ENCODE measurements around the gene STX10.
"Not testable (repeated sequence)": the region's sequence is repeated elsewhere in the genome, so short reads cannot be mapped to it uniquely, and the experiment has no call there.

STX10 gene

DNA sequence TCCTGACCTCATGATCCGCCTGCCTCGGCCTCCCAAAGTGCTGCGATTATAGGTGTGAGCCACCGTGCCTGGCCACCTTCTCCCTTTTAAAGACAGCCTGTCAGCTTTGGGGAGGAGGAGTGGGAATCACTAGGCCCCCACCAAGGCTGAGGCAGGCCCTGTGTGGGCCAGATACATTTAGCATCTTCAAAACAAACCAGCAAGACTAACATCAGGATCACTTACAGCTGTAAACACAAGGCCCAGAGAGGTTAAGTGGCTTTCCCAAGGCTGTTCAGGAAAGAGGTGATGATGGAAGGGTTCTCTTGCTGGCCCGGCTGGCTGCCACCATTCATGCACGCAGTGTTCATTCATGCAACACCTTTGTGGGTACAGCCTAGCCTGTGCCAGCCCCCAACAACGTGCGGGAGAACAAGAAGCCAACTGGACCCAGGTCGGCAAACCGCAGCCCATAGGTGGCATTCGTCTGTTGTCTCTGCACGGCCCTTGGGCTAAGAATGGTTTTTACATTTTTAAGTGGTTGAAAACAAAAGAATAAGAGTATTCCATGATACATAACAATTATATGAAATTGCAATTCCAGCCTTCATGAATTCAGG lies 23.1 kb upstream of the STX10 start:
- no peak for TF ChIP-seq ZNF274 (IDR thresholded peaks at IDR 0.05; ENCODE audit: low read depth, low read length)
- no peak overlapping the region for H3K4me3 ChIP-seq (ENCODE audit: low read length)

DNA sequence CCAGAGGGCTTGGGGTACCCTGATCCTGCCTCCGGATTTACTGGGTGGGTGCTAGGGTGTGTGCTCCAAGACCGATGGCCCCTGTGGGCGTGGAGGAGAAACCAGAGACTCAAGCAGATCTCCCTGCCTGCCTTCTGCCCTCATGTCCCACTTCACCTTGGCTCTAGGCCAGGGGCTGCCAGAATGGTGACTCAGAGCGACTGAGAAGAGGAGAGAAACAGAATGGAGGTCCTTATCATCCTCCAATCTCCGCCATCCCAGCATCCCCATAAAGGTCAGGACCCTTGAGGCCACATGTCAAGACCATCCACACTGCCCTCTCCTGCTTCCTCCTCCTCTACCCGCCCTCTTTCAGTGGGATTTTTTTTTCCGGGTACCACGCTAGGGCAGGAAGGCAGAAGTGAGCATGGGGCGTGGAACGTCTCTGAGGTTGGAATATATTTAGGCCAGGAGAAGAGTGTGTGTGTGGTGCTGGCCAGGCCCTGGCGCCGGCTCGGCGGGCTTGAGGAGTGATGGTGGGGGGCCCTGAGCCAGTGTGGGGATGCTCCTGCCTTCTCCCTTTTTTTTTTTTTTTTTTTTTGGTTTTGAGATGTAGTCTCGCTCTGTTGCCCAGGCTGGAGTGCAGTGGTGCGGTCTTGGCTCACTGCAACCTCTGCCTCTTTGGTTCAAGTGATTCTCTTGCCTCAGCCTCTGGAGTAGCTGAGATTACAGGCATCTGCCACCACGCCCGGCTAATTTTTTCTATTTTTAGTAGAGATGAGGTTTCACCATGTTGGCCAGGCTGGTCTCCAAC lies 22.4 kb upstream of the STX10 start:
- TF ChIP-seq ZNF274 (IDR thresholded peaks at IDR 0.05; ENCODE audit: low read depth, low read length): no peak
- H3K4me3 ChIP-seq (ENCODE audit: low read length): no peak overlapping the region

GRCh38 chr19:13171146-13171545 lies 21.0 kb upstream of the STX10 start:
- TF ChIP-seq ZNF274 (IDR thresholded peaks at IDR 0.05; ENCODE audit: low read depth, low read length): no peak
- no peak overlapping the region for H3K4me3 ChIP-seq (ENCODE audit: low read length)

- TF ChIP-seq ZNF274 (IDR thresholded peaks at IDR 0.05; ENCODE audit: low read depth, low read length): no peak
- H3K4me3 ChIP-seq (ENCODE audit: low read length): no peak overlapping the region
Observed at GRCh38 chr19:13169769-13170168, 19.6 kb upstream of the STX10 start.

DNA sequence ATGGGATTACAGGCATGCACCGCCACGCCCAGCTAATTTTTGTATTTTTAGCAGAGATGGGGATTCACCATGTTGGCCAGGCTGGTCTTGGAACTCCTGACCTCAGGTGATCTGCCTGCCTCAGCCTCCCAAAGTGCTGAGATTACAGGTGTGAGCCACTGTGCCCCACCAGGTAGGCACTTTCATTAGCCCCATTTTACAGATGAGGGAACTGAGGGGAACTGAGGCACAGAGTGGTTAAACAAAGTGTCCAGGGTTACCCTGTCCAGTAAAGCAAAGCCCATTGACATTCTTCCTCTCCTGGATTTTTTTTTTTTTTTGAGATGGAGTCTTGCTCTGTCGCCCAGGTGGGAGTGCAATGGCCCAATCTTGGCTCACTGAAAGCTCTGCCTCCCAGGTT lies 16.0 kb upstream of the STX10 start:
- H3K4me3 ChIP-seq (ENCODE audit: low read length): not testable (repeated sequence)

DNA sequence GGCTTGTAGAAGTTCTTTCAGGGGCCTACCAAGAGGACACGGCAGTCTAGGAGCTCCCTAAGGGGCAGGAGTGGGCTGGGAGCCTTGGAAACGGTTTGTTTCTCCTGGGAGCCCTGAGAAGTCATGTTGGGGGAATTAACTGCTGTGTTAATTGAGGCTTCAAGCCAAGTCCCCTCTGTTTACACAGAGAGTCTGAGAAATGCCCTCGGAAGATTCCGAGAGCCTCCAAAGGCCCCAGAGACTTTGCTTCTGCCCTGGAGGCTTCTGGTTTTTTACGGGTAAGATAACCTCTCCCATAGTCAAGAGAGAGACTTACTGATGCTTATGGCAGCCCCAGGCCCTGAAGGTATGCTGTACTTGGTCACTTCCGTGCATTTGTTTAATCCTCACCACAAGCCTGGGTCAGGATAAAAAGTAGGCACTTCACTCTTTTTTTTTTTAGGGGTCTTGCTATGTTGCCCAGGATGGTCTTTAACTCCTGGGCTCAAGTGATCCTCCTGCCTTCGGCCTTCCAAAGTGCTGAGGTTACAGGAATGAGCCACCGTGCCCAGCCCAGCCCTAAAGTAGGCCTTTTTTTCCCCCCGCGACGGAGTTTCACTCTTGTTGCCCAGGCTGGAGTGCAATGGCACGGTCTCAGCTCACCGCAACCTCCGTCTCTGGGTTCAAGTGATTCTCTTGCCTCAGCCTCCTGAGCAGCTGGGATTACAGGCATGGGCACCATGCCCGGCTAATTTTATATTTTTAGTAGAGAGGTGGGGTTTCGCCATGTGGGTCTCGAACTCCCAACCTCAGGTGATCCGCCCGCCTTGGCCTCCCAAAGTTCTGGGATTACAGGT lies 15.2 kb upstream of the STX10 start:
- H3K4me3 ChIP-seq (ENCODE audit: low read length): no peak overlapping the region
- no peak for TF ChIP-seq ZNF274 (IDR thresholded peaks at IDR 0.05; ENCODE audit: low read depth, low read length)

DNA sequence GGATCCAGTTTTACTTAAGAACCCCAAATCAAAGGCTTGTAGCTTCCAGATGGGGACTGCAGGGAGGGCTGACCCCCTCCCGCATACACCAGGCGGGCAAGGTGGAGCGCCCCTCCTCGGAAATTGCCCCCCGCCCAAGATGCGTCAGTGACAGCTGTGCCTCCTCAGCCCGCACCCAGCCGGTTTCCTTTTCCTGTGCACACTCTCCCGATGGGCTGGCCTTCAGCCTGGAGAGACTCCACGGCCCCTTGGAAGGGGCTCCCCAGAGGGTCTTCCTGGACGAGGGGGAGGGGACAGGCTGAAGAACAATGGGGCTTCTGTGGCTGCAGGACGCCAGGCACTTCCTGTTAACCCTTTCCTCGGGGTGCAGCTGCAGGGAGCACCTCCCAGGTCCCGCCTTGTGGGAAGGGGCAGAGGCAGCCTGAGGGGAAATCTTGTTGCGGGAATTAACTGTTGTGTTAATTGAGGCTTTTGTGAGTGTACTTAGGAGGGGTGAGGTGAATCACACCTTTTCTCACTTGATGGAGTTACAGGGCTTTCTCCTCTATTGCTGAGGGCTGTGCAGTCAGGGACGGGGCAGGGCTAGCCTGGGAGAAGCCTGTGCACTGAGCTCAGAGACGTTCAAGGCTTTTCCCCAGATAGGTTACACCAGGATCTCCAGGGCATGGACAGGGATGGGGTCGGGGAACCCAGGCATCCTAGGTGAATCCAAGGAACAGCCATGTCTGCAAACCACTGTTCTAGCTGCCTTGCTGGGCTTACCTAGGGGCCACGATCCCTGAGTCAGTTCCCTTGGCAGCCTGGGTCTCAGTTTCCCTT lies 14.4 kb upstream of the STX10 start:
- no peak overlapping the region; the same call in 1 of the 2 replicates for H3K4me3 ChIP-seq (ENCODE audit: low read length)
- TF ChIP-seq ZNF274 (IDR thresholded peaks at IDR 0.05; ENCODE audit: low read depth, low read length): no peak

GRCh38 chr19:13163609-13164342 lies 13.6 kb upstream of the STX10 start:
- H3K4me3 ChIP-seq (ENCODE audit: low read length): no peak overlapping the region; the same call in 1 of the 2 replicates
- TF ChIP-seq ZNF274 (IDR thresholded peaks at IDR 0.05; ENCODE audit: low read depth, low read length): no peak

DNA sequence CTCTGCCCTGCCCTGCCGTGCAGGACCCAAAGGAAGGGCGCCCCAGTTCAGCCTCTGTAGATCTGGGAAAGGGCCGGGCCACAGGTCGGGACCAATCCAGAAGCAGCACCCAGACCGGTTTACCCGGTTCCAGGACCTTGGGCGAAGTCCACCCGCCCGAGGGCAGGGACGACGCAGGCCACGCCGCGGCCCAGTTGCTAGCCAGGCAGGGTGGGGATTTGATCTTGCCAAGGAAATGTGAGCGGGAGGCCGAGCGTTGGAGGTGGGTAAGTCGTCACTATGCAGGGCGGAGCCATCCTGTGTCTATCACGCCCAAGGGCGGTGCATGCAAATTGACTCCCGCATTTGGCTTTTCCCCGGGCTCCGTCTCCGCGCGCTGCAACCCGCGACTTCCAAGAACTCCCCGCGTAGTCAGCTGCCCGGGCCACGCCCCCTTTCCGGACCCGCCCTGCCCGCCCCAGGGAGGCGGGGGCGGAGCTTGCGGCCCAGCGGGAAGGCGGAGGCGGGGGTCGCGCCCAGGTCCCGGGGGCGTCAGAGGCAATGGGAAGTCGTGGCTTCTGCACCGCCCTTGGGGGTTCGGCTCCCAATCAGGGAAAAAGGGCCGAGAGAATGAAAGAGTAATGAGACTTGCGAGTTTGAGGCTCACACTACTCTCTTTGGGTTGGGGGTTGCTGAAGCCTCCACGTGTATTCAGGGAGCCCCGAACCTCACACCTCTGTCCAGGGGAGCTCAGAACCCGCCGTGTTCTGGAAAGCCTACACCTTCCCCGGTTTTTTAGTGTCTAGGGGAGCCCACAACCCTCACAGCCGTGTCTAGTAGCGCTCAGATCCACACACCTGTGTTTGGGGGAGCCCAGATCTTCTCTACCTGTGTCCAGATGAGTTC lies 12.8 kb upstream of the STX10 start:
- H3K4me3 ChIP-seq (ENCODE audit: low read length): peak overlapping the region; percentile 45; the same call in 1 of the 2 replicates
- no peak for TF ChIP-seq ZNF274 (IDR thresholded peaks at IDR 0.05; ENCODE audit: low read depth, low read length)

DNA sequence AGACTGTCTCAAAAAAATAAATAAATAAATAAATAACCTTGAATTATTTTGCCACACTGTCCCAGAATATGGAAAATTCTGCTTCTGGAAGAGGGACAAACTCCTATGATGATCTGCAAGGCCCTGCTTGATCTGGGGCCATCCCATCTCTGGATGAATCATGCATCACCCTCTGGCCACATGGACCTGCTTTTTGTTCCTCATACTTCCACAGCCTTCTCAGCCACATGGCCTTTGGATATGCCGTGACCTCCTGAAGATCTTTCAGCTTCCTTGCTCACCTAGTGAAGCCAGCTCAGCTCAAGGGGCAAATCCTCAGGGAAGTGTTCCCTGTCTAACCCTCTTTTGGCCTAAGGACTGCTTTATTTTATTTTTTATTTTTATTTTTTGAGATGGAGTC lies 10.4 kb upstream of the STX10 start:
- TF ChIP-seq ZNF274 (IDR thresholded peaks at IDR 0.05; ENCODE audit: low read depth, low read length): no peak

GRCh38 chr19:13159713-13160112 lies 9.5 kb upstream of the STX10 start:
- H3K4me3 ChIP-seq (ENCODE audit: low read length): no peak overlapping the region
- TF ChIP-seq ZNF274 (IDR thresholded peaks at IDR 0.05; ENCODE audit: low read depth, low read length): no peak

More for the DNA sequence above, 10.4 kb upstream of the STX10 start:
- H3K4me3 ChIP-seq (ENCODE audit: low read length): no peak overlapping the region
